K562 (cell line): Measurements from ENCODE around the gene WDR44. TPM values are rescaled to one million over a fixed set of nuclear protein-coding genes. Genes with fewer than 3 reads are reported as not detected.

Experiments used
- CTBP1 ChIP-seq: fragments of 450-650 bp; IDR thresholded peaks from 2 replicates; pipeline ENCODE4 v1.6.1; 2016; ENCODE audit warnings: borderline replicate concordance
- CTCF ChIP-seq, 3 experiments: IDR thresholded peaks in 2 of 3; conservative IDR thresholded peaks in 1 of 3; 2 replicates each; pipeline ENCODE4 v1.5.1; 2011 to 2012; ENCODE audit warnings: low read length in 3 of 3, mild to moderate bottlenecking in 3 of 3, control low read depth in 2 of 3, improper control_type of control experiment in 1 of 3, inconsistent platforms in 1 of 3, low read depth in 1 of 3, mixed read lengths in 1 of 3, moderate library complexity in 1 of 3; ENCODE audit not compliant: insufficient read depth in 2 of 3
- DACH1 ChIP-seq: fragments of 450-650 bp; IDR thresholded peaks from 2 replicates; pipeline ENCODE4 v1.6.1; 2018; ENCODE audit not compliant: partially characterized antibody
- DIDO1 ChIP-seq: fragments of 450-650 bp; IDR thresholded peaks from 2 replicates; pipeline ENCODE4 v1.6.1; 2016; ENCODE audit warnings: low read depth, missing biosample characterization, missing genetic modification characterization
- ELF4 ChIP-seq: fragments of 450-650 bp; formaldehyde crosslinking; IDR thresholded peaks from 2 replicates; pipeline ENCODE4 v1.4.0; 2022; ENCODE audit warnings: missing genetic modification characterization
- FOSL1 ChIP-seq: fragments of 200-800 bp; sonication (Bioruptor generic); conservative IDR thresholded peaks from 2 replicates; pipeline ENCODE4 v1.6.1; 2016; ENCODE audit warnings: missing genetic modification characterization, missing compliant biosample characterization
- GABPA ChIP-seq: fragments of 200-800 bp; sonication (Bioruptor generic); conservative IDR thresholded peaks from 2 replicates; pipeline ENCODE4 v1.6.1; 2016; ENCODE audit warnings: low read depth, missing genetic modification characterization, missing compliant biosample characterization
- HDAC1 ChIP-seq, 2 experiments: fragments of 450-650 bp; IDR thresholded peaks; 2 replicates each; pipeline ENCODE4 v1.6.1; 2016 to 2017; ENCODE audit warnings: inconsistent platforms in 1 of 2, mild to moderate bottlenecking in 1 of 2, moderate library complexity in 1 of 2
- NR2C2 ChIP-seq, 2 experiments: fragments of 200-800 bp in 1 of 2; sonication (Bioruptor generic) in 1 of 2; sonication (generic) in 1 of 2; formaldehyde crosslinking in 1 of 2; IDR thresholded peaks; 2 replicates each; pipeline versions ENCODE4 v1.6.1 to v1.8.0; 2016 to 2022; ENCODE audit warnings: mild to moderate bottlenecking in 1 of 2, missing compliant biosample characterization in 1 of 2, missing genetic modification characterization in 1 of 2, missing genetic modification reagents in 1 of 2
- RNF2 ChIP-seq: sonication (generic); IDR thresholded peaks from 2 replicates; pipeline ENCODE4 v1.6.1; 2016
- SMARCC2 ChIP-seq: fragments of 450-650 bp; IDR thresholded peaks from 2 replicates; pipeline ENCODE4 v1.6.1; 2017; ENCODE audit warnings: antibody characterized with exemption, moderate library complexity, mild to moderate bottlenecking, low read depth
- SP1 ChIP-seq: sonication (generic); formaldehyde crosslinking; IDR thresholded peaks from 2 replicates; pipeline ENCODE4 v1.8.1; 2022; ENCODE audit warnings: mild to moderate bottlenecking, missing genetic modification reagents
- TAF7 ChIP-seq: fragments of 450-650 bp; IDR thresholded peaks from 2 replicates; pipeline ENCODE4 v1.6.1; 2016; ENCODE audit warnings: missing genetic modification characterization, missing compliant biosample characterization
- TBL1XR1 ChIP-seq, 2 experiments: IDR thresholded peaks; 2 replicates each; pipeline ENCODE4 v1.6.1; 2012; ENCODE audit warnings: improper control_type of control experiment in 2 of 2, low read length in 2 of 2, mild to moderate bottlenecking in 1 of 2
- THRAP3 ChIP-seq: fragments of 450-650 bp; IDR thresholded peaks from 2 replicates; pipeline ENCODE4 v1.6.1; 2016; ENCODE audit warnings: mild to moderate bottlenecking, inconsistent platforms, borderline replicate concordance
- ZBTB17 ChIP-seq: fragments of 450-650 bp; formaldehyde crosslinking; IDR thresholded peaks from 2 replicates; pipeline ENCODE4 v1.4.0; 2020; ENCODE audit warnings: mild to moderate bottlenecking
- ZKSCAN3 ChIP-seq: fragments of 250-450 bp; sonication (Bioruptor Pico); IDR thresholded peaks from 2 replicates; pipeline ENCODE4 v1.4.0; 2020
- ZNF175 ChIP-seq: fragments of 200-800 bp; sonication (Bioruptor generic); IDR thresholded peaks from 2 replicates; pipeline ENCODE4 v1.6.1; 2016; ENCODE audit warnings: low read depth, mild to moderate bottlenecking, missing genetic modification characterization, missing compliant biosample characterization
- polyA plus RNA-seq, 8 experiments: library from polyadenylated mRNA; depleted of rRNA in 4 of 8; stranded (reverse) in 5 of 8; unstranded in 3 of 8; fragments of >200 nt; fragmentation: Nextera tagmentation in 2 of 8; fragmentation: Illumina TruSeq in 1 of 8; extraction: Ambion mirVana in 2 of 8; extraction: Trizol in 1 of 8; gene quantifications; 2 replicates each; pipeline versions ENCODE4 v1.2.1 to v1.2.3, GENCODE V29; 2011 to 2014; ENCODE audit warnings: inconsistent platforms in 1 of 8, missing spikeins in 1 of 8
- total RNA-seq, 7 experiments: library from RNA; depleted of rRNA in 6 of 7; stranded (reverse); fragments of >200 nt in 6 of 7; fragmentation: Illumina TruSeq in 2 of 7; extraction: Trizol in 2 of 7; gene quantifications; 2 replicates each; pipeline versions ENCODE4 v1.2.1 to v1.2.3, GENCODE V29; 2011 to 2021; ENCODE audit warnings: low replicate concordance in 1 of 7
- TF ChIP-seq, protein P1 (sequence below): sonication (generic); formaldehyde crosslinking; IDR thresholded peaks from 2 replicates; pipeline ENCODE4 v1.8.0; 2022; ENCODE audit warnings: missing genetic modification reagents, mild to moderate bottlenecking, moderate library complexity, borderline replicate concordance
- TF ChIP-seq, protein P2 (sequence below): sonication (generic); formaldehyde crosslinking; IDR thresholded peaks from 2 replicates; pipeline ENCODE4 v1.8.0; 2022; ENCODE audit warnings: mild to moderate bottlenecking, missing genetic modification reagents

The WDR44 gene
- total and polyA plus RNA-seq, 9 of the 15 experiments (the other 6 are each of a cell fraction or from before 2014, with no cell fraction given), result 5.6 to 20.0 (median 14.6) TPM

- no peak for TF ChIP-seq ZBTB17 (CRISPR knock-in tag)
- no peak for TF ChIP-seq HDAC1 (IDR thresholded peaks at IDR 0.05)
- no peak for TF ChIP-seq ZNF175 (CRISPR knock-in tag)
- no peak for TF ChIP-seq DIDO1 (tag)
- peak; percentile 63; the same call in 1 of the 2 replicates for TF ChIP-seq SP1 (CRISPR knock-in tag)
- TF ChIP-seq CTCF (IDR thresholded peaks at IDR 0.05 in 2 of 3, conservative IDR thresholded peaks at IDR 0.05 in 1 of 3; ENCODE audit: insufficient read depth in 2 of 3, low read depth in 1 of 3, low read length in 3 of 3), result no peak
- TF ChIP-seq SMARCC2, result no peak
- TF ChIP-seq CTBP1, result no peak
- TF ChIP-seq FOSL1, result no peak
- peak; percentile 79 for TF ChIP-seq GABPA (tag)
- no peak for TF ChIP-seq RNF2
- no peak for TF ChIP-seq DACH1
- TF ChIP-seq ELF4 (CRISPR knock-in tag), result no peak
- TF ChIP-seq TBL1XR1 (IDR thresholded peaks at IDR 0.05; ENCODE audit: low read length in 2 of 2), result no peak
- TF ChIP-seq, protein P1, sequence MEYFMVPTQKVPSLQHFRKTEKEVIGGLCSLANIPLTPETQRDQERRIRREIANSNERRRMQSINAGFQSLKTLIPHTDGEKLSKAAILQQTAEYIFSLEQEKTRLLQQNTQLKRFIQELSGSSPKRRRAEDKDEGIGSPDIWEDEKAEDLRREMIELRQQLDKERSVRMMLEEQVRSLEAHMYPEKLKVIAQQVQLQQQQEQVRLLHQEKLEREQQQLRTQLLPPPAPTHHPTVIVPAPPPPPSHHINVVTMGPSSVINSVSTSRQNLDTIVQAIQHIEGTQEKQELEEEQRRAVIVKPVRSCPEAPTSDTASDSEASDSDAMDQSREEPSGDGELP, result peak; percentile 96
- TF ChIP-seq NR2C2 (CRISPR knock-in tag; IDR thresholded peaks at IDR 0.05), result no peak
- peak; percentile 66; the same call in 1 of the 2 replicates for TF ChIP-seq NR2C2 (tag; IDR thresholded peaks at IDR 0.05)
- TF ChIP-seq TAF7 (tag), result peak; percentile 30; the same call in 1 of the 2 replicates
- TF ChIP-seq ZKSCAN3, result no peak
- TF ChIP-seq, protein P2, sequence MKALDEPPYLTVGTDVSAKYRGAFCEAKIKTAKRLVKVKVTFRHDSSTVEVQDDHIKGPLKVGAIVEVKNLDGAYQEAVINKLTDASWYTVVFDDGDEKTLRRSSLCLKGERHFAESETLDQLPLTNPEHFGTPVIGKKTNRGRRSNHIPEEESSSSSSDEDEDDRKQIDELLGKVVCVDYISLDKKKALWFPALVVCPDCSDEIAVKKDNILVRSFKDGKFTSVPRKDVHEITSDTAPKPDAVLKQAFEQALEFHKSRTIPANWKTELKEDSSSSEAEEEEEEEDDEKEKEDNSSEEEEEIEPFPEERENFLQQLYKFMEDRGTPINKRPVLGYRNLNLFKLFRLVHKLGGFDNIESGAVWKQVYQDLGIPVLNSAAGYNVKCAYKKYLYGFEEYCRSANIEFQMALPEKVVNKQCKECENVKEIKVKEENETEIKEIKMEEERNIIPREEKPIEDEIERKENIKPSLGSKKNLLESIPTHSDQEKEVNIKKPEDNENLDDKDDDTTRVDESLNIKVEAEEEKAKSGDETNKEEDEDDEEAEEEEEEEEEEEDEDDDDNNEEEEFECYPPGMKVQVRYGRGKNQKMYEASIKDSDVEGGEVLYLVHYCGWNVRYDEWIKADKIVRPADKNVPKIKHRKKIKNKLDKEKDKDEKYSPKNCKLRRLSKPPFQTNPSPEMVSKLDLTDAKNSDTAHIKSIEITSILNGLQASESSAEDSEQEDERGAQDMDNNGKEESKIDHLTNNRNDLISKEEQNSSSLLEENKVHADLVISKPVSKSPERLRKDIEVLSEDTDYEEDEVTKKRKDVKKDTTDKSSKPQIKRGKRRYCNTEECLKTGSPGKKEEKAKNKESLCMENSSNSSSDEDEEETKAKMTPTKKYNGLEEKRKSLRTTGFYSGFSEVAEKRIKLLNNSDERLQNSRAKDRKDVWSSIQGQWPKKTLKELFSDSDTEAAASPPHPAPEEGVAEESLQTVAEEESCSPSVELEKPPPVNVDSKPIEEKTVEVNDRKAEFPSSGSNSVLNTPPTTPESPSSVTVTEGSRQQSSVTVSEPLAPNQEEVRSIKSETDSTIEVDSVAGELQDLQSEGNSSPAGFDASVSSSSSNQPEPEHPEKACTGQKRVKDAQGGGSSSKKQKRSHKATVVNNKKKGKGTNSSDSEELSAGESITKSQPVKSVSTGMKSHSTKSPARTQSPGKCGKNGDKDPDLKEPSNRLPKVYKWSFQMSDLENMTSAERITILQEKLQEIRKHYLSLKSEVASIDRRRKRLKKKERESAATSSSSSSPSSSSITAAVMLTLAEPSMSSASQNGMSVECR, result no peak
- no peak for TF ChIP-seq THRAP3
These were observed at the start of gene WDR44 (continued) for GRCh38 chrX:118345464-118346257.
